HG03460 (cell line): ENCODE results near the gene NDUFAF3.
"Not testable (repeated sequence)": the region's sequence is repeated elsewhere in the genome, so short reads cannot be mapped to it uniquely, and the experiment has no call there.

Source experiments
- ATAC-seq: cut with Tn5 transposase; IDR thresholded peaks from one replicate; pipeline ENCODE4 v1.9.1; 2021; ENCODE audit not compliant: unreplicated experiment

The NDUFAF3 gene

DNA sequence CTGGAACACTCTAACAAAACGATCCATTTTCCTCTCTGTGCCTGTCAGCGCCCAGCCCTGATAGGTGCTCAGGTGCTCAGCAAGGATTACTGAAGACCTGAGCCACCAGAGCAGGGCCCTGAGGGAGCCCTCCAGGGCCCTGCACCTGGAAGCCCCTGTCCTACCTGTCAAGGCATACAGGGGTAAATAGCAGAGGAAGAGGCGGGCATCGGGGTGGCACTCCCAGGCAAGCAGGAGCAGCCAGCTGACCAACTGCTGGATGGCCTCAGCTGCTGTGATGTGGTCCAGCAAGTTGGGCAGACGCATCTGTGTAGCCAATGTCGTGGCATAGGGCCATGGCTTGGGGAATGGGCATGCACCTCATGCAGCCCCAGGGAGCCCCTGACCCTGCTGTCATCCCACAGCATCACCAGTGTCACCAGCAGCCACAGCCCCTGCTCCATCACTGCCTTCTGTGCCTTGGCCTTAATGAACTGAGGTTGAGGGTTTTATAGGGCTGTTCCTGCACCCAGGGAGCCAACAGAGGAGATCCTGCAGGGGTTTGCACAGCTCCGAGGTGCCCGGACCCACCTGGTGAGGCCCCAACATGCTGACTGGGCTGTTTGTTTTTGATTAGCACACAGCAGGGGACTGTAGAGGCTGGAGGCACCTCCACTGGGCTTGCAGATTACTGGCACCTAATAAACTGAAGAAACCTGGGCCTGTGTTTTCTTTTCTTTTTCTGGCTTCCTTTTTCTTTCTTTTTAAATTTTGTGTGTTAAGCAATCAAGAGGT, 22.6 kb upstream of the NDUFAF3 start:
- ATAC-seq, result no peak

DNA sequence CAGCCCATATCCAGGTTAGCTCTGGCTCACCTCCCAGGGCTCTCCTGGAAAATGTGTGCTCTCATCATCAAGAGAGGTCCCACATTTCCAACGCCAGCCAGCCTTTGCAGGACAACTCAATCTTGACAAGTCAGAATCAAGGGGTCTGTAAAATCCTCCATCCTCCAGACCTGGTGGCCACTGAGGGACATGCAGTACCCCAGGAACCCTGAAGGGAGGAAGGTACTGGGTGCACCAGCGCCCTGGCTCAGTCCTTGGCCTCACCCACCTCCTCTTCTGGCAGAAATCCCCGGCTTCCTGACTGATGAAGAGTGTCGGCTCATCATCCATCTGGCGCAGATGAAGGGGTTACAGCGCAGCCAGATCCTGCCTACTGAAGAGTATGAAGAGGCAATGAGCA, 20.8 kb upstream of the NDUFAF3 start:
- no peak for ATAC-seq

DNA sequence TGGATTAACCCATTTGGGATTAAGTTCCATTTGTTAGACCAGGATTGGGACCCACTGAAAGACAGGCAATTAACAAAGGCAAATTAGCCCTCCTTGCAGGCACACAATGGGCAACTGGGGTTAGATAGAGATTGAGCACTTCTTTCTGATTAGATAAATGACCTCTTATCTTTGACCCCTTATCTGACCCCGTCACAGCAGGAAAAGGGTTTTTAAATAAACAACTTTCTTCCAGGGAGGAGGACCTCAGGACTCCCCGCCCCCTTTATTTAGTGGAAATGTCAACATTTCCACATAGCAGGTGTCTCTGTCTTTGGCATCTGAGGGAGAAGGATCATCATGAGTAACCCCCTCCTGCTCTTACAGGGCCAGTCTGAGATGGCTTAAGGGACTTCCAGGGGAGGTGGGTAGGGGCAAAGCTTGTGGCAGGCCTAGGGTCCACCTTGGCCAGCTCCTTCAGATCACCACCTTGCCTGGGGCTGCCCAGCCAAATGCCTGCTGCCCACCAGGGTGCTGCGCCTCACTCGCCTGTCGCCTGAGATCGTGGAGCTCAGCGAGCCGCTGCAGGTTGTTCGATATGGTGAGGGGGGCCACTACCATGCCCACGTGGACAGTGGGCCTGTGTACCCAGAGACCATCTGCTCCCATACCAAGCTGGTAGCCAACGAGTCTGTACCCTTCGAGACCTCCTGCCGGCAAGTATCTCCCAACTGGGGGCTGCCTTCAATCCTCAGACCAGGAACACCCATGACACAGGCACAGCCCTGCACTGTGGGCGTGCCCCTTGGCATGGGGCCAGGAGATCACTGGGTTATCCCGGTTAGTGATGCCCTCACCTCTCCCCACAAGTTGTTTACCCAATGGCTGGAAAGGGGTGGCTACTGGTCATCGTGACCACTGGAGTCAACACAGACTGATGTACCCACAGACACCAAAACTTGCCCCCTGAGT, 17.3 kb upstream of the NDUFAF3 start:
- ATAC-seq, result no peak

DNA sequence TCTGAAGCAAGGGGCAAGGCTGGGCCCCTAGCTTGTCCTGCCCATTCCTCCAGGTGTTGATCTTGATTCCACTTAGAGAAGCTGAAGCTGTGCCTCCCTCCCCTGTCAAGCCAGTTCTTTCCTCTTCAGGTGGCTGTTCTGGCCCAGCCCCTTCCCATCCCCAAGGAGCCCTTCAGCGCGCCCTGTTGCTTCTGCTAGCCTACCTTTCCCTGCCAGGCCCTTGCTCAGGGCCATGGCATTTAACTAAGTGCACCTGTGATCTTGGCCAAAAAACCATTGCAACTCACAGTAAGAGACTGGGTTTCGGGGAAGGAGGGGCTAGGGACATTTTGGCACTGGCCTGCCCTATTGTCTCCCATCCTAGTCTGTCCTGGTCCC, 16.6 kb upstream of the NDUFAF3 start:
- no peak for ATAC-seq

DNA sequence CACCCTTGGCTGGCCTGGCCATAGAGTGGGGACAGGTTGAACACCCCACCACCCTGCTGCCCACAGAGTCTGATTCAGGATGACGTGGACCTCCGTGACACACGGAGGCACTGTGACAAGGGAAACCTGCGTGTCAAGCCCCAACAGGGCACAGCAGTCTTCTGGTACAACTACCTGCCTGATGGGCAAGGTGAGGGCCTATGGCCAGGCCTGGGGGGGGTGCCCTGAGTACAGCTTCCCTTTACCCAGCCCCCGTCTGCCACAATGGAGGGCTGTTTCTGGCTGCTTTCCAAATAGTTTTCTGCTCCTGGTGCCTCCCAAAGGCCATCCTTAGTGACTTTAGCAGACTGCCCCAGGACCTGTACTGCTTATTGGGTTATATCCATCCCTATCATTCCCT, 15.9 kb upstream of the NDUFAF3 start:
- ATAC-seq, result no peak

DNA sequence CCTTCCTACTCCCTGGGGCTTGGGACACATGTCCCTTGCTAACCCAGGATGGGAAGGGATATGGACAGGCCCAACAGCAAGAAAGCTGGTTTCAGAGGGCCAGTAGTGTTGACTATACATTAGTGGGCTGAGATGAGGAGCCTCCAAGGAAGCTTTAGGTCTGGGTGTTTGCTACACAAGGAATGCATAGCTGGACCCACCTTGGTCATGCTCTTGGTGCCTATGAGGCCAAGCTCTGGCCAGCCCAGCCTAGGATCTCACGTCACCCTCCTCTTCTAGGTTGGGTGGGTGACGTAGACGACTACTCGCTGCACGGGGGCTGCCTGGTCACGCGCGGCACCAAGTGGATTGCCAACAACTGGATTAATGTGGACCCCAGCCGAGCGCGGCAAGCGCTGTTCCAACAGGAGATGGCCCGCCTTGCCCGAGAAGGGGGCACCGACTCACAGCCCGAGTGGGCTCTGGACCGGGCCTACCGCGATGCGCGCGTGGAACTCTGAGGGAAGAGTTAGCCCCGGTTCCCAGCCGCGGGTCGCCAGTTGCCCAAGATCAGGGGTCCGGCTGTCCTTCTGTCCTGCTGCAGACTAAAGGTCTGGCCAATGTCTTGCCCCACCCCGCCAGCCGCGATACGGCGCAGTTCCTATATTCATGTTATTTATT, 15.4 kb upstream of the NDUFAF3 start:
- peak; percentile 2 for ATAC-seq

DNA sequence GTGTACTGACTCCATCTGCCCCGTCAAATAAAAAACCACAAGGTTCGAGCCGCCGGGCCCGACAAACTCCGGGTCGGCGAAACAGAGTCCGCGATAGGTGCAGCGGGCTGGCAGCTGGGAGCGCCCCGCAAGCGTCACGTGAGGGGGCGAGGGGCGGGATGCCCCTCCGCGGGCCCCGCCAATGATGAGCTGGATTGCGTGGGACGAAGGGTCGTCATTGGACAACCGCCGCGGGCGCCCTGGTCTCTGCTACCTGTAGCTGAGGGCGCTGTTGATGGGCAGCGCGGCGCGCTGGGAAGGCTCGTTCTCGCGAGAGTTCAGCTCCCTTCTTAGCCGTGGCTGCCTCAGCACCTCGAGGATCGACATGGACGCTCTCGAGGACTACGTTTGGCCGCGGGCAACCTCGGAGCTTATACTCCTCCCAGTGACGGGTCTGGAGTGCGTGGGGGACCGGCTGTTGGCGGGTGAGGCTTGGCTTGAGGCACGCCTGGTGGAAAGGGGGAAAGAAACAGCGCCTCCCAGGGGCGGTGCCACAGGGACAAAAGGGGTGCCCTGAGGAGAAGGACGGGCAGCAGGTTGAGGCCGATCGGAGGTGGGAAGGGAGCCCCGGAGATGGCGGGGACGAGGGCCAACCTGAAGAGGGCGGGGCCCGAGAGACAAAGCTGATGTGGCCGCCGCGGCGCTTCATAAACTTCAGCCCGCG, 14.7 kb upstream of the NDUFAF3 start, which contains the start of gene WDR6:
TSS of gene WDR6 (plus strand) at position 324 of the 703 bp plus-strand sequence. CDS start at position 365, 41 bp downstream.
- ATAC-seq, result peak; percentile 83

DNA sequence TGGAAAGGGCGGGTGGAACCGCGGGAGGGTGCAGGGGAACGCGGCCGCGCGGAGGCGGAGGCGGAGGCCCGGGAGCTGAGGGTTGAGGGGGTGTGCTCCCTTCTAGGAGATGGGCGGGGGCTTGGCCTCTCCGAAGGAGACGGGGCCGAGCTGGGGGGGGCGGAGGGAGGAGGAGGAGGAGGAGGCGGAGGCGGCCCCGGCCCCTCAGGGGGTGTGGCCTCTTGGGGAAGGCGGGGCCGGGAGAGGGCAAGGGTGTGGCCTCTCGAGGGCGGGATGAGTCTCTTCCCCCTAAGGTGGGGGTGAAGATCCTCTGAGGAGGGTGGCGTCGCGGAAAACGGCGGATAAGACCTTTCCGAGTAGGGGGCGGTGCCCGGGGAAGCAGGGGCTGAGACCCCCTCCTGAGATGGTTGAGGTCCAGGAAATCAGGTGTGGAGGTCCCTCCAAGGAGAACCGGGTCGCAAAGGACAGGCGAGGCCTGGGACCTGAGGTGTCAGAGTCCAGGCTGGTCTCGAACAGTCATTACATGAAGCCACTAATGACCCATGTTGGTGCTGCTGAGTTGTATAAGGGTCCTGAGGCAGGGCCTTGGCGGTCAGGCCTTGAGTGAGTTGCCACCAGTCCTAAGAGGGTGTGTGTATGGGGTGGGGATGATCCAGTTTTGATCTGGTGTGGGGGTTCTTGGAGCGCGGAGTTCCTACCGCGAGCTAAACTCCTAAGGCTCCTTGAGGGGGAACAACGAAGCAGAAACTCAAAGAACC, 14.0 kb upstream of the NDUFAF3 start:
- peak; percentile 40 for ATAC-seq

DNA sequence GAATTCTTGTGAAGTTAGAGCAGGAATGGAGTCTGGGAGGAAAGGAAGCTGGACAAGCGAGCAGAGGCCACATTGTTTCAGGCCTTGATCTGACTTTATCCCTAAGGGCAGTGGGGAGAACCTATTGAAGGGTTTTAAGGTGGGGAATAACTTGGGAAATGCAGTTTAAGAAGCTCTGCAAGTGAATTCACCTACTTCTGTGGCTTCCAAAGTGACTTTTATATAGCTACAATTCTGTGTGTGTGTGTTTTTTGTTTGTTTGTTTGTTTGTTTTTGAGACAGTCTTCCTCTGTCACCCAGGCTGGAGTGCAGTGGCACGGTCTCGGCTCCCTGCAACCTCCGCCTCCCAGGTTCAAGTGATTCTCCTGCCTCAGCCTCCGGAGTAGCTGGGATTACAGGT, 13.3 kb upstream of the NDUFAF3 start:
- not testable (repeated sequence) for ATAC-seq

DNA sequence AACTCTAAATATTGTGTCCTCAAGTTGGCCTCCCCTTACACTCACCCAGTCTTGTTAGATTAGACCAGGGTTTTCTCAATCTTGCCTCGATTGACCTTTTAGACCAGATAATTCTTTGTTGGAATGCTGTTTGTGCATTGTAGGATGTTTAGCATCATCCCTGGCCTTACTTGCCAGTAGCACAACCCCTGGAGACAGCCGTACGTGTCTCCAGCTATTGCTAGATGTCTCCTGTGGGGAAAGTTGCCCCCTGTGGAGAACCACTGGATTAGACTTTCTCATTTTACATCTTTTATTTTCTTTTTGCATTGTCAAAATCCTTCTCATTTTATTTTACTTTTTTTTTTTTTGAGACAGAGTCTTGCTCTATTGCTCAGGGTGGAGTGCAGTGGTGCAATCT, 12.5 kb upstream of the NDUFAF3 start:
- no peak for ATAC-seq

DNA sequence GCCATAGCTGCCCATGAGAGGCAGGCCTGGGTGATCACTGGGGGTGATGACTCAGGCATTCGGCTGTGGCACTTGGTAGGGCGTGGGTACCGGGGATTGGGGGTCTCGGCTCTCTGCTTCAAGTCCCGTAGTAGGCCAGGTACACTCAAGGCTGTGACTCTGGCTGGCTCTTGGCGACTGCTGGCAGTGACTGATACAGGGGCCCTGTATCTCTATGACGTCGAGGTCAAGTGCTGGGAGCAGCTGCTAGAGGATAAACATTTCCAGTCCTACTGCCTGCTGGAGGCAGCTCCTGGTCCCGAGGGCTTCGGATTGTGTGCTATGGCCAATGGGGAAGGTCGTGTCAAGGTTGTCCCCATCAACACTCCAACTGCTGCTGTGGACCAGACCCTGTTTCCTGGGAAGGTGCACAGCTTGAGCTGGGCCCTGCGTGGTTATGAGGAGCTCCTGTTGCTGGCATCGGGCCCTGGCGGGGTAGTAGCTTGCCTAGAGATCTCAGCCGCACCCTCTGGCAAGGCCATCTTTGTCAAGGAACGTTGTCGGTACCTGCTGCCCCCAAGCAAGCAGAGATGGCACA, 9.4 kb upstream of the NDUFAF3 start:
- ATAC-seq, result no peak

DNA sequence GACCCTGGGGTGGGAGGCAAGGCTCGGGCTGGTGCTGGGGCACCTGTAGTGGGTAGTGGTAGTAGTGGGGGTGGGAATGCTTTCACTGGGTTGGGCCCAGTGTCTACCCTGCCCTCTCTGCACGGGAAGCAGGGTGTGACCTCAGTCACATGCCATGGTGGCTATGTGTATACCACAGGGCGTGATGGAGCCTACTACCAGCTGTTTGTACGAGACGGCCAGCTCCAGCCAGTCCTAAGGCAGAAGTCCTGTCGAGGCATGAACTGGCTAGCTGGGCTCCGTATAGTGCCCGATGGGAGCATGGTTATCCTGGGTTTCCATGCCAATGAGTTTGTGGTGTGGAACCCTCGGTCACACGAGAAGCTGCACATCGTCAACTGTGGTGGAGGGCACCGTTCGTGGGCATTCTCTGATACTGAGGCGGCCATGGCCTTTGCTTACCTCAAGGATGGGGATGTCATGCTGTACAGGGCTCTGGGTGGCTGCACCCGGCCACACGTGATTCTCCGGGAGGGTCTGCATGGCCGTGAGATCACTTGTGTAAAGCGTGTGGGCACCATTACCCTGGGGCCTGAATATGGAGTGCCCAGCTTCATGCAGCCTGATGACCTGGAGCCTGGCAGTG, 8.7 kb upstream of the NDUFAF3 start:
- no peak for ATAC-seq

DNA sequence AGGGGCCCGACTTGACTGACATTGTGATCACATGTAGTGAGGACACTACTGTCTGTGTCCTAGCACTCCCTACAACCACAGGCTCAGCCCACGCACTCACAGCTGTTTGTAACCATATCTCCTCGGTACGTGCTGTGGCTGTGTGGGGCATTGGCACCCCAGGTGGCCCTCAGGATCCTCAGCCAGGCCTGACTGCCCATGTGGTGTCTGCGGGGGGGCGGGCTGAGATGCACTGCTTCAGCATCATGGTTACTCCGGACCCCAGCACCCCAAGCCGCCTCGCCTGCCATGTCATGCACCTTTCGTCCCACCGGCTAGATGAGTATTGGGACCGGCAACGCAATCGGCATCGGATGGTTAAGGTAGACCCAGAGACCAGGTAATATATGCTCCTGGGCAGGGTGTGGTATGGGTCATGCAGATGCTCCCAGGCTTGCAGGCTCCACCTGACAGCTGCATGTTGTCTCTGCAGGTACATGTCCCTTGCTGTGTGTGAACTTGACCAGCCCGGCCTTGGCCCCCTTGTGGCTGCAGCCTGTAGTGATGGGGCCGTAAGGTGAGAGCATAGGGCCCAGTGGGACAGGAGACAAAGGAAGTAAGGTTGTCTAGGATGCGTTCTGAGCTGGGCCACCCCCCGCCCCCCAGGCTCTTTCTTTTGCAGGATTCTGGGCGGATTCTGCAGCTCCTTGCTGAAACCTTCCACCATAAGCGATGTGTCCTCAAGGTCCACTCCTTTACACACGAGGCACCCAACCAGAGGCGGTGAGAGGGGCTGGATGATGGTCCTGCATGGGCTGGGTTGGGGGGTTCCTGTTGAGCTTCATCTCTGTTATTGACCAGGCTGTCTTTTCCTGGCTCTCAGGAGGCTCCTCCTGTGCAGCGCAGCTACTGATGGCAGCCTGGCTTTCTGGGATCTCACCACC, 7.9 kb upstream of the NDUFAF3 start:
- no peak for ATAC-seq

DNA sequence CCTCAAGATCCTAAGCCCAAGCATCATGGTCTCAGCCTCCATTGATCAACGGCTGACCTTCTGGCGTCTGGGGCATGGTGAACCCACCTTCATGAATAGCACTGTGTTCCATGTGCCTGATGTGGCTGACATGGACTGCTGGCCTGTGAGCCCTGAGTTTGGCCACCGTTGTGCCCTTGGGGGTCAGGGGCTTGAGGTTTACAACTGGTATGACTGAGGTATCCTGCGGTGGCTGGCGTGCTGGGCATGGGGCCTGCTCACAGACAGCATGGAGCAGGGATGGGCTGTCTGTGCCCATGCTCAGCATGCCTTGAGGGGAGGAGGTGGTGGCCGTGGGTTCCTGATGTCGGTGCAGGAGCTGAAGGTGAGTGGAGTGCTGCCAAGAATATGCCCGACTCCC, 6.8 kb upstream of the NDUFAF3 start:
- no peak for ATAC-seq

DNA sequence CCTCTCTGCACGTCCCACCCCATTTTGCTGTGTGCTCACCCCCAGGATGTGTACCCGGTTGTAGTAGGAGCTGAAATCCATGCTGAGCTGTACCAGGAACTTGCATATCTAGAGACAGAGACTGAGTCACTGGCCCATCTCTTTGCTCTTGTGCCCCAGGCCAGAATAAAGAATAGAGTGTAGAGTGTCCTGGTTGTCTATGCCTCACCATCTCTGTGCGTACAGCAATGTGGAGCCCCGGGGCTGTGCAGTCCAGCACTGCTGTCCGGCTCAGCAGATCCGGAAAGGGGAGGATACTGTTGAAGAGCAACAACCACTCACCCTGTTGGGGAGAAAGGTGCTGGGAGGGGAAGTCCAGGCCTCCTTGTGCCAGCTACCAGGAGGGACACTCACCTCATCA, 6.2 kb upstream of the NDUFAF3 start:
- no peak for ATAC-seq

DNA sequence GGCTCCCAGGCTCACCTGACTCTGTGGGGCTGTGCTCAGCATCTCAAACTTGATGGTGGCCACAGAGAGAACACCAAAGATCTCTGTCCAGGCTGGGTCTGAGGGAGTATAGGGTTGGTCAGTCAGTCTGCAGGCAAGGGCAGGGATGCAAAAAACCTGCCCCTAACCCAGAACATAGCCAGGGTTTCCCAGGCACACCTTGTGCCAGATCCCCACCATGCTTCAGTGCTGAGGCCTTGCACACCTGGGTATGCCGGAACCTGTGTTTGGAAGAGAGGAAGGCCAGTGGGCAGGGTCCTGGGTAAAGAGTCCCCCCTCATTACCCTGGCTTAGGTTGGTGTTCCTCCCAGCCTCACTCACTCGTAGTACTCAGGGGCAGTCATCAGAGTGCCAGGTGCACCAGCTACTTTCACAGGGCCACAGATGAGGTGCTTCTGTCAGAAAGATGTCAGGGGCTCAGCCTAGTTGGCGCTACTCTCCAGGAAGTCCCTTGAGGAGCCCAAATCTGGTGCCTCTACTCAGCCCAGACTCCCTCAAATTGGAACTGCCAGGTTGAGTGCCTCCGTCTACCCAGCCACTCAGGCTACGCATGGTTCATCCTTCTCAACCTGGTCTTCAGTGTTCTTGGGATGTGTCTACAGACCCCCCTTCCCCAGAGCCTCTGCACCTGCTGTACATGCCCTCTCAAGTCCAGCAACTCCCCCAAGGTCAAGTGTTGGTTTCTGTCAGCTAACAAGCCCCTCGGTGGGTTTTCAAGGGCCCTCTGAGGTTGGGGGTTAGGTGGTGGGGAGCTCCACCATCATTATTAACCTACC, 5.3 kb upstream of the NDUFAF3 start:
- no peak for ATAC-seq

DNA sequence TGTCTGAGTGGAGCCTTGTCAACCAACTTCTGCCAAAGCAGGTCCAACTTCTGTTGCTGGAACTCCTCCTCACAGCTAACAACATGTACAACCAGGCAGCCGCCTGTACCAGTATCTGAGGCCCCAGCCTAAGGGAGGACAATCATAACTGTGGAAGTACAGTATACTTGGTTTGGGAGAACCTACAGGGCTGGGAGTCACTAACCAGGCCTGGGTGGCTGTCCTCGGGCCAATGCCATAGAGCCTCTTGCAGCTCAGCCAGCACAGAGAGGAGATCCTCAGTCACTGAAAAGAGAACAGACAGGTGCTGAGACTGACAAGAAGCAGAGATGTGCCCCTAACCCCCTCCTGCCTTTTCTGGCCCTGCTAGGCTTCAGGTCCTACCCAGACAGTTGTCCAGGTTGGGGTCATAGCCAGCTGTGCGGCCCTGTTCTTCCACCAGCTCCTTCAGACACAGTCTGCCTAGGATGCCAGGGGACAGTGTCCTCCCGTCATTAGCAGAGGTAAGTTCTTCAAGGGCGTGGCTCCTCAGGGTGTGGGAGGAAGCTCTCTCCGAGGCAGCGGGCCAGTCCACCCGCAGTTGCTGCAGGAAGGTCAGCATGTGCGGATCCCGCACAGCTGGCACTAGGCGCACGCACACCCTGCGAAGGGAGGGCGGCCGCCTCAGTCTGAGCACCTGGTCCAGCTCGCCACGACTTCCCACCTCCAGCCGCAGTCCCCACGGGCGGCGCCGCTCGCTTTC, 4.5 kb upstream of the NDUFAF3 start:
- no peak for ATAC-seq
